ENCODE data around the gene IL12RB1.

GRCh38 chr19:18055967-18056366, 30.8 kb downstream of the IL12RB1 start:
- TF ChIP-seq TARDBP (IDR thresholded peaks at IDR 0.05) (no peak), BHLHE40 (IDR thresholded peaks at IDR 0.05; ENCODE audit: borderline replicate concordance) (no peak), ARNT (IDR thresholded peaks at IDR 0.05) (no peak), LEF1 (IDR thresholded peaks at IDR 0.05; ENCODE audit: borderline replicate concordance) (no peak), ZNF384 (IDR thresholded peaks at IDR 0.05) (no peak), FOXA1 (IDR thresholded peaks at IDR 0.05) (no peak)

Measured in HEK293T (cell line).